ENCODE data around the gene GAMT.

GAMT gene

GRCh38 chr19:1425102-1425837 is 23.9 kb upstream of the GAMT start:
- TF ChIP-seq CTCF (IDR thresholded peaks at IDR 0.05; ENCODE audit: low read depth, low read length, missing control alignments) = no peak
- no peak overlapping the region for H3K4me3 ChIP-seq (ENCODE audit: low read depth, low read length)
- no peak overlapping the region for H3K27ac ChIP-seq
- no peak for DNase-seq
- H3K36me3 ChIP-seq (replicated peaks) = peaks cover 87% of the 10 kb centered on the region
- H3K27me3 ChIP-seq (replicated peaks) = no peaks in the 10 kb centered on the region
- in situ Hi-C loops (cut with HindIII; ENCODE audit: low pct_ligation_motif_present, low sequenced_read_pairs) = no loop called here

GRCh38 chr19:1424192-1424955 is 23.0 kb upstream of the GAMT start:
- TF ChIP-seq CTCF (IDR thresholded peaks at IDR 0.05; ENCODE audit: low read depth, low read length, missing control alignments) = no peak
- no peaks in the 10 kb centered on the region for H3K27me3 ChIP-seq (replicated peaks)
- H3K27ac ChIP-seq = no peak overlapping the region
- H3K4me3 ChIP-seq (ENCODE audit: low read depth, low read length) = no peak overlapping the region
- in situ Hi-C loops (cut with HindIII; ENCODE audit: low pct_ligation_motif_present, low sequenced_read_pairs) = no loop called here
- no peak for DNase-seq
- peaks cover 82% of the 10 kb centered on the region for H3K36me3 ChIP-seq (replicated peaks)

GRCh38 chr19:1423436-1424191 is 22.3 kb upstream of the GAMT start:
- in situ Hi-C loops (cut with HindIII; ENCODE audit: low pct_ligation_motif_present, low sequenced_read_pairs) = no loop called here
- TF ChIP-seq CTCF (IDR thresholded peaks at IDR 0.05; ENCODE audit: low read depth, low read length, missing control alignments) = no peak
- no peak overlapping the region for H3K4me3 ChIP-seq (ENCODE audit: low read depth, low read length)
- H3K36me3 ChIP-seq (replicated peaks) = peaks cover 82% of the 10 kb centered on the region
- H3K27me3 ChIP-seq (replicated peaks) = no peaks in the 10 kb centered on the region
- DNase-seq = no peak
- H3K27ac ChIP-seq = no peak overlapping the region

GRCh38 chr19:1422943-1423342 is 21.6 kb upstream of the GAMT start:
- Histone ChIP-seq H3K27ac (no peak overlapping the region), H3K27me3 (replicated peaks) (no peaks in the 10 kb centered on the region), H3K4me3 (ENCODE audit: low read depth, low read length) (no peak overlapping the region), H3K36me3 (replicated peaks) (peaks cover 87% of the 10 kb centered on the region)
- in situ Hi-C loops (cut with HindIII; ENCODE audit: low pct_ligation_motif_present, low sequenced_read_pairs) = no loop called here
- DNase-seq = no peak
- no peak for TF ChIP-seq CTCF (IDR thresholded peaks at IDR 0.05; ENCODE audit: low read depth, low read length, missing control alignments)

GRCh38 chr19:1422360-1422759 is 21.0 kb upstream of the GAMT start:
- no peak for TF ChIP-seq CTCF (IDR thresholded peaks at IDR 0.05; ENCODE audit: low read depth, low read length, missing control alignments)
- Histone ChIP-seq H3K27me3 (replicated peaks) (no peaks in the 10 kb centered on the region), H3K4me3 (ENCODE audit: low read depth, low read length) (no peak overlapping the region), H3K36me3 (replicated peaks) (peaks cover 81% of the 10 kb centered on the region), H3K27ac (no peak overlapping the region)
- no peak for DNase-seq
- in situ Hi-C loops (cut with HindIII; ENCODE audit: low pct_ligation_motif_present, low sequenced_read_pairs) = no loop called here

Measured in brain microvascular endothelial cell (primary cell).